H9 (cell line): ENCODE data around the gene HOATZ. TPM values are rescaled to one million over a fixed set of nuclear protein-coding genes. Genes with fewer than 3 reads are reported as not detected.

Experiments used
- DNase-seq: peaks from one replicate; pipeline ENCODE4 v3.0.0-alpha.2; 2017
- H2AFZ ChIP-seq: one replicate; pipeline ENCODE4 v1.6.1; 2013; ENCODE audit warnings: mild to moderate bottlenecking, low read length, control low read depth, moderate library complexity
- H2AK5ac ChIP-seq: 2 replicates; pipeline ENCODE4 v1.6.1; 2013; ENCODE audit warnings: low read length, control low read depth, mixed read lengths; ENCODE audit not compliant: insufficient read length
- H2BK120ac ChIP-seq: one replicate; pipeline ENCODE4 v1.6.1; 2013; ENCODE audit warnings: low read depth, mild to moderate bottlenecking, low read length, control low read depth, inconsistent platforms; ENCODE audit not compliant: poor library complexity, severe bottlenecking
- H2BK12ac ChIP-seq: 2 replicates; pipeline ENCODE4 v1.6.1; 2013; ENCODE audit warnings: low read length, control low read depth, mixed read lengths, low read depth; ENCODE audit not compliant: insufficient read length
- H2BK15ac ChIP-seq: 2 replicates; pipeline ENCODE4 v1.6.1; 2013; ENCODE audit warnings: low read depth, low read length, control low read depth
- H2BK20ac ChIP-seq: one replicate; pipeline ENCODE4 v1.6.1; 2013; ENCODE audit warnings: low read depth, mild to moderate bottlenecking, low read length, control low read depth, inconsistent platforms; ENCODE audit not compliant: poor library complexity, severe bottlenecking
- H2BK5ac ChIP-seq: 2 replicates; pipeline ENCODE4 v1.6.1; 2013; ENCODE audit warnings: low read length, control low read depth, mixed read lengths; ENCODE audit not compliant: insufficient read length
- H3K14ac ChIP-seq: 2 replicates; pipeline ENCODE4 v1.6.1; 2013; ENCODE audit warnings: low read length, control low read depth; ENCODE audit not compliant: insufficient read depth
- H3K18ac ChIP-seq: 2 replicates; pipeline ENCODE4 v1.6.1; 2013; ENCODE audit warnings: low read depth, mild to moderate bottlenecking, mixed read lengths, low read length, control low read depth; ENCODE audit not compliant: insufficient read length
- H3K23ac ChIP-seq: 2 replicates; pipeline ENCODE4 v1.6.1; 2013; ENCODE audit warnings: low read length, control low read depth, mixed read lengths, low read depth; ENCODE audit not compliant: insufficient read length
- H3K23me2 ChIP-seq: 2 replicates; pipeline ENCODE4 v1.6.1; 2013; ENCODE audit warnings: low read depth, mild to moderate bottlenecking, mixed read lengths, low read length, control low read depth; ENCODE audit not compliant: insufficient read length, poor library complexity, severe bottlenecking
- H3K27ac ChIP-seq: 2 replicates; pipeline ENCODE4 v1.5.1; 2013; ENCODE audit warnings: low read length, control low read depth, mixed read lengths, low read depth; ENCODE audit not compliant: insufficient read length
- H3K27me3 ChIP-seq: 2 replicates; pipeline ENCODE4 v1.6.1; 2013; ENCODE audit warnings: low read length, control low read depth, inconsistent platforms; ENCODE audit not compliant: insufficient read depth
- H3K4ac ChIP-seq: 2 replicates; pipeline ENCODE4 v1.6.1; 2013; ENCODE audit warnings: low read depth, mild to moderate bottlenecking, control low read depth, inconsistent platforms, low read length, moderate library complexity
- H3K4me1 ChIP-seq: 2 replicates; pipeline ENCODE4 v1.6.1; 2013; ENCODE audit warnings: low read length, control low read depth, inconsistent platforms; ENCODE audit not compliant: insufficient read depth
- H3K4me2 ChIP-seq: 2 replicates; pipeline ENCODE4 v1.6.1; 2013; ENCODE audit warnings: low read length, control low read depth, mixed read lengths; ENCODE audit not compliant: insufficient read length, insufficient read depth
- H3K56ac ChIP-seq: 2 replicates; pipeline ENCODE4 v1.6.1; 2013; ENCODE audit warnings: low read depth, mild to moderate bottlenecking, mixed read lengths, low read length, control low read depth; ENCODE audit not compliant: insufficient read length
- H3K79me1 ChIP-seq: 2 replicates; pipeline ENCODE4 v1.6.1; 2013; ENCODE audit warnings: low read depth, mild to moderate bottlenecking, moderate library complexity, low read length, control low read depth, inconsistent platforms; ENCODE audit not compliant: insufficient read depth, poor library complexity, severe bottlenecking
- H3K79me2 ChIP-seq: 2 replicates; pipeline ENCODE4 v1.6.1; 2013; ENCODE audit warnings: low read length, control low read depth, inconsistent platforms; ENCODE audit not compliant: insufficient read depth
- H3K9ac ChIP-seq: 2 replicates; pipeline ENCODE4 v1.6.1; 2013; ENCODE audit warnings: low read length, control low read depth, mixed read lengths; ENCODE audit not compliant: insufficient read length; ENCODE audit errors: extremely low read depth
- H3K9me3 ChIP-seq: one replicate; pipeline ENCODE4 v1.6.1; 2013; ENCODE audit warnings: low read depth, low read length, inconsistent platforms; ENCODE audit not compliant: control insufficient read depth
- H3T11ph ChIP-seq: one replicate; pipeline ENCODE4 v1.6.1; 2013; ENCODE audit warnings: mild to moderate bottlenecking, low read length, control low read depth, inconsistent platforms
- H4K20me1 ChIP-seq: one replicate; pipeline ENCODE4 v1.6.1; 2013; ENCODE audit not compliant: control insufficient read depth, insufficient read length, insufficient read depth
- H4K5ac ChIP-seq: 2 replicates; pipeline ENCODE4 v1.6.1; 2013; ENCODE audit warnings: low read depth, mild to moderate bottlenecking, mixed read lengths, low read length, control low read depth; ENCODE audit not compliant: insufficient read length
- H4K8ac ChIP-seq: replicated peaks from 2 replicates; pipeline ENCODE4 v1.6.1; 2013; ENCODE audit warnings: low read length, control low read depth, mixed read lengths, low read depth; ENCODE audit not compliant: insufficient read length
- H4K91ac ChIP-seq: 2 replicates; pipeline ENCODE4 v1.6.1; 2013; ENCODE audit warnings: low read depth, mild to moderate bottlenecking, moderate library complexity, mixed read lengths, low read length, control low read depth; ENCODE audit not compliant: insufficient read length
- H3K27ac Mint-ChIP-seq, 3 experiments: 2 replicates in 2 of 3; 3 replicates in 1 of 3; pipeline ENCODE4 v1.8.0; 2020 to 2021; ENCODE audit warnings: mixed read lengths in 3 of 3, mild to moderate bottlenecking in 1 of 3, moderate library complexity in 1 of 3
- H3K27me3 Mint-ChIP-seq: 2 replicates; pipeline ENCODE4 v1.8.0; 2021; ENCODE audit warnings: low read depth, mild to moderate bottlenecking, moderate library complexity, mixed read lengths
- H3K36me3 Mint-ChIP-seq, 3 experiments: 2 replicates in 2 of 3; 3 replicates in 1 of 3; pipeline ENCODE4 v1.8.0; 2020 to 2021; ENCODE audit warnings: low read depth in 3 of 3, mixed read lengths in 3 of 3; ENCODE audit not compliant: insufficient read depth in 1 of 3
- H3K4me1 Mint-ChIP-seq, 2 experiments: 2 replicates each; pipeline ENCODE4 v1.8.0; 2020; ENCODE audit warnings: mixed read lengths in 2 of 2
- H3K4me3 Mint-ChIP-seq, 2 experiments: 2 replicates in 1 of 2; 3 replicates in 1 of 2; pipeline ENCODE4 v1.8.0; 2020 to 2021; ENCODE audit warnings: mild to moderate bottlenecking in 2 of 2, mixed read lengths in 2 of 2, moderate library complexity in 1 of 2
- H3K9me3 Mint-ChIP-seq, 2 experiments: 2 replicates in 1 of 2; 3 replicates in 1 of 2; pipeline ENCODE4 v1.8.0; 2020; ENCODE audit warnings: mild to moderate bottlenecking in 2 of 2, mixed read lengths in 2 of 2, moderate library complexity in 1 of 2
- CTCF ChIP-seq: fragments of 200-600 bp; sonication (generic); conservative IDR thresholded peaks from 3 replicates; pipeline ENCODE4 v1.8.0; 2021; ENCODE audit warnings: antibody characterized with exemption, mild to moderate bottlenecking
- WGBS: extraction: QIAGEN DNeasy Blood & Tissue Kit; methylation state at CpG from one replicate; pipeline ENCODE4 v1.1.7; 2013; ENCODE audit warnings: missing lambda C conversion rate, low lambda C conversion rate, mixed read lengths; ENCODE audit not compliant: insufficient read length; ENCODE audit errors: extremely low coverage; 5-methylcytosine and 5-hydroxymethylcytosine counted together
- total RNA-seq: library from RNA; stranded (reverse); gene quantifications from 2 replicates; pipeline ENCODE4 v1.2.1, GENCODE V29; 2021

The HOATZ gene
- total RNA-seq, 1 experiment from 2014 or later, result not detected

GRCh38 chr11:111574373-111575225 is 60.0 kb downstream of the HOATZ start:
- H3K79me1 ChIP-seq, result no peaks in the 10 kb centered on the region
- H3K9ac ChIP-seq, result no peak overlapping the region
- H3K4me3 Mint-ChIP-seq, result no peak overlapping the region
- H4K5ac ChIP-seq, result no peak overlapping the region
- no peaks in the 10 kb centered on the region for H3K27me3 ChIP-seq
- no peak overlapping the region for H3K18ac ChIP-seq
- H2BK15ac ChIP-seq, result no peak overlapping the region
- H3K56ac ChIP-seq, result no peak overlapping the region
- no peaks in the 10 kb centered on the region for H4K20me1 ChIP-seq
- no peak overlapping the region for H2AK5ac ChIP-seq
- H4K8ac ChIP-seq, result no peak overlapping the region
- H3K14ac ChIP-seq, result no peak overlapping the region
- no peak overlapping the region for H3K27ac Mint-ChIP-seq
- no peak overlapping the region for H2BK12ac ChIP-seq
- H2BK20ac ChIP-seq, result no peak overlapping the region
- H3K27ac ChIP-seq, result no peak overlapping the region
- no peak overlapping the region for H3K4me2 ChIP-seq
- no peaks in the 10 kb centered on the region for H3K27me3 Mint-ChIP-seq
- H2BK5ac ChIP-seq, result no peak overlapping the region
- TF ChIP-seq CTCF, result no peak; the same call in 2 of the 3 replicates
- H3K23ac ChIP-seq, result no peak overlapping the region
- no peak overlapping the region for H2AFZ ChIP-seq
- H2BK120ac ChIP-seq, result no peak overlapping the region
- DNase-seq, result no peak
- no CpG with 5 or more reads among the region's 7 CpGs for WGBS
- H3K4me1 Mint-ChIP-seq, result peaks cover 4 to 8% of the 10 kb centered on the region in 2 experiments
- H3K23me2 ChIP-seq, result no peaks in the 10 kb centered on the region
- H3K4ac ChIP-seq, result no peak overlapping the region
- no peaks in the 10 kb centered on the region for H3K4me1 ChIP-seq
- no peaks in the 10 kb centered on the region for H3K79me2 ChIP-seq
- no peak overlapping the region for H3T11ph ChIP-seq
- no peaks in the 10 kb centered on the region for H3K36me3 Mint-ChIP-seq
- no peaks in the 10 kb centered on the region for H3K9me3 ChIP-seq
- no peak overlapping the region for H4K91ac ChIP-seq
- H3K9me3 Mint-ChIP-seq, result no peaks in the 10 kb centered on the region
